Measurements from ENCODE around the gene USP4. TPM values are rescaled to one million over a fixed set of nuclear protein-coding genes. Genes with fewer than 3 reads are reported as not detected.

Gene USP4
- total and polyA plus RNA-seq, 2 of the 13 experiments (the other 11 are each of a cell fraction or from before 2014, with no cell fraction given), result 9.2 to 20.8 TPM

DNA sequence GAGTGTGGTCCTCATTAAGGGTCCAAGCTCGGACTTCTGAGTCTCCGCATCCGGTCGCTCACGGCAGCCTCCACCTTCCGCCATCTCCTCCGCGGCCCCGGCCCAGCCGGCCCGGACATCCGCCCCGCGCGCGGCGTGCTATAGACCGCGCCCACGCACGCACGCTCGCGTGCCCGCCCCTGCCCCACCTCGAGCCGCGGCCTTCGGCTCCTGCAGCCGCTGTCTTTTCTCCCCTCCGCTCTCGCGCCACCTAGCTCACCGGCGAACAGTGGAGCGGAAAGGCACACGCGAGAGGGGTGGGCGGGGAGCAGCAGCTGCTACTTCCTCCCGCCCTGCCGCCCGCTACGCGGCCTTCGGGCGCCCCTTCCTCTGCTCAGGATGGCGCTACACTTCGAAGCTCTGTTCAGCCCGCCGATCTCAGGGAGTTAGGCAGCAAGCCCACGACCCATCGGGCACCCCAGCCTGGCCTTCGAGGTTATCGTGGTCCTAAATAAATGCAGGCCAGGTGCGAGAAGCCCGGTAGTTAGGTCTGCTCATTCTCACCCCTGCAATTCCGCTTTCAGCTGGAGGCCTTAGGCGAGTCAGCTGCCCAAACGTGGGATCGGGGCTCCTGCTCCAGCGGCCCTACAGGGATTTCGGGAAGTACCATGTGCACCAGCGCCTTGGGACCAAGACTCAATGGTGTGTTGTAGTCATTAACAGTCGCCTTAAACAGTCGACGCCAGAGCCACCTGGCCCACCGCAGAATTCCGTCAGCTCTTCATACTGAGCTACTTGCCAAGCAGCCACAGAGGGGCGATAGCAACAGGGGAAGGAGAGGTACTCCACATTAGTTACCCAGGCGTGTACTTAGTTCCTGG, at the start of gene USP4 (continued):
- TF ChIP-seq, protein P1, sequence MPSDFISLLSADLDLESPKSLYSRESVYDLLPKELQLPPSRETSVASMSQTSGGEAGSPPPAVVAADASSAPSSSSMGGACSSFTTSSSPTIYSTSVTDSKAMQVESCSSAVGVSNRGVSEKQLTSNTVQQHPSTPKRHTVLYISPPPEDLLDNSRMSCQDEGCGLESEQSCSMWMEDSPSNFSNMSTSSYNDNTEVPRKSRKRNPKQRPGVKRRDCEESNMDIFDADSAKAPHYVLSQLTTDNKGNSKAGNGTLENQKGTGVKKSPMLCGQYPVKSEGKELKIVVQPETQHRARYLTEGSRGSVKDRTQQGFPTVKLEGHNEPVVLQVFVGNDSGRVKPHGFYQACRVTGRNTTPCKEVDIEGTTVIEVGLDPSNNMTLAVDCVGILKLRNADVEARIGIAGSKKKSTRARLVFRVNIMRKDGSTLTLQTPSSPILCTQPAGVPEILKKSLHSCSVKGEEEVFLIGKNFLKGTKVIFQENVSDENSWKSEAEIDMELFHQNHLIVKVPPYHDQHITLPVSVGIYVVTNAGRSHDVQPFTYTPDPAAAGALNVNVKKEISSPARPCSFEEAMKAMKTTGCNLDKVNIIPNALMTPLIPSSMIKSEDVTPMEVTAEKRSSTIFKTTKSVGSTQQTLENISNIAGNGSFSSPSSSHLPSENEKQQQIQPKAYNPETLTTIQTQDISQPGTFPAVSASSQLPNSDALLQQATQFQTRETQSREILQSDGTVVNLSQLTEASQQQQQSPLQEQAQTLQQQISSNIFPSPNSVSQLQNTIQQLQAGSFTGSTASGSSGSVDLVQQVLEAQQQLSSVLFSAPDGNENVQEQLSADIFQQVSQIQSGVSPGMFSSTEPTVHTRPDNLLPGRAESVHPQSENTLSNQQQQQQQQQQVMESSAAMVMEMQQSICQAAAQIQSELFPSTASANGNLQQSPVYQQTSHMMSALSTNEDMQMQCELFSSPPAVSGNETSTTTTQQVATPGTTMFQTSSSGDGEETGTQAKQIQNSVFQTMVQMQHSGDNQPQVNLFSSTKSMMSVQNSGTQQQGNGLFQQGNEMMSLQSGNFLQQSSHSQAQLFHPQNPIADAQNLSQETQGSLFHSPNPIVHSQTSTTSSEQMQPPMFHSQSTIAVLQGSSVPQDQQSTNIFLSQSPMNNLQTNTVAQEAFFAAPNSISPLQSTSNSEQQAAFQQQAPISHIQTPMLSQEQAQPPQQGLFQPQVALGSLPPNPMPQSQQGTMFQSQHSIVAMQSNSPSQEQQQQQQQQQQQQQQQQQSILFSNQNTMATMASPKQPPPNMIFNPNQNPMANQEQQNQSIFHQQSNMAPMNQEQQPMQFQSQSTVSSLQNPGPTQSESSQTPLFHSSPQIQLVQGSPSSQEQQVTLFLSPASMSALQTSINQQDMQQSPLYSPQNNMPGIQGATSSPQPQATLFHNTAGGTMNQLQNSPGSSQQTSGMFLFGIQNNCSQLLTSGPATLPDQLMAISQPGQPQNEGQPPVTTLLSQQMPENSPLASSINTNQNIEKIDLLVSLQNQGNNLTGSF (CRISPR knock-in tag; IDR thresholded peaks at IDR 0.05), result peak; percentile 82
- peak; percentile 95; the same call in 1 of the 2 replicates for TF ChIP-seq HES4 (CRISPR knock-in tag; IDR thresholded peaks at IDR 0.05; ENCODE audit: borderline replicate concordance)
- TF ChIP-seq ZNF138 (CRISPR knock-in tag; IDR thresholded peaks at IDR 0.05; ENCODE audit: low read depth), result peak; percentile 78; the same call in 1 of the 2 replicates
- no peak for TF ChIP-seq HNRNPL (IDR thresholded peaks at IDR 0.05; ENCODE audit: low read depth, low read length)
- no peak; the same call in 1 of the 2 replicates for TF ChIP-seq NFKBIZ (CRISPR knock-in tag; IDR thresholded peaks at IDR 0.05)
- peak; percentile 94 for TF ChIP-seq RNF2 (conservative IDR thresholded peaks at IDR 0.05; ENCODE audit: low read depth)
- TF ChIP-seq ZNF616 (CRISPR knock-in tag; IDR thresholded peaks at IDR 0.05; ENCODE audit: low read depth), result peak; percentile 97
- peak; percentile 91 for TF ChIP-seq THAP11 (CRISPR knock-in tag; IDR thresholded peaks at IDR 0.05)
- no peak for TF ChIP-seq SUZ12 (IDR thresholded peaks at IDR 0.05; ENCODE audit: low read depth, low read length)
- TF ChIP-seq HOXA7 (CRISPR knock-in tag; IDR thresholded peaks at IDR 0.05), result 0 out of 2 replicates have a peak, but pooled peaks have one; percentile 78
- TF ChIP-seq, protein P2, sequence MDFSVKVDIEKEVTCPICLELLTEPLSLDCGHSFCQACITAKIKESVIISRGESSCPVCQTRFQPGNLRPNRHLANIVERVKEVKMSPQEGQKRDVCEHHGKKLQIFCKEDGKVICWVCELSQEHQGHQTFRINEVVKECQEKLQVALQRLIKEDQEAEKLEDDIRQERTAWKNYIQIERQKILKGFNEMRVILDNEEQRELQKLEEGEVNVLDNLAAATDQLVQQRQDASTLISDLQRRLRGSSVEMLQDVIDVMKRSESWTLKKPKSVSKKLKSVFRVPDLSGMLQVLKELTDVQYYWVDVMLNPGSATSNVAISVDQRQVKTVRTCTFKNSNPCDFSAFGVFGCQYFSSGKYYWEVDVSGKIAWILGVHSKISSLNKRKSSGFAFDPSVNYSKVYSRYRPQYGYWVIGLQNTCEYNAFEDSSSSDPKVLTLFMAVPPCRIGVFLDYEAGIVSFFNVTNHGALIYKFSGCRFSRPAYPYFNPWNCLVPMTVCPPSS (IDR thresholded peaks at IDR 0.05), result no peak
- no peak for TF ChIP-seq ZFAT (CRISPR knock-in tag; conservative IDR thresholded peaks at IDR 0.05)
- TF ChIP-seq ZIK1 (CRISPR knock-in tag; IDR thresholded peaks at IDR 0.05; ENCODE audit: borderline replicate concordance, low read depth), result peak; percentile 98
- TF ChIP-seq DNMT1 (CRISPR knock-in tag; IDR thresholded peaks at IDR 0.05), result peak; percentile 90; the same call in 1 of the 2 replicates
- TF ChIP-seq, protein P3, sequence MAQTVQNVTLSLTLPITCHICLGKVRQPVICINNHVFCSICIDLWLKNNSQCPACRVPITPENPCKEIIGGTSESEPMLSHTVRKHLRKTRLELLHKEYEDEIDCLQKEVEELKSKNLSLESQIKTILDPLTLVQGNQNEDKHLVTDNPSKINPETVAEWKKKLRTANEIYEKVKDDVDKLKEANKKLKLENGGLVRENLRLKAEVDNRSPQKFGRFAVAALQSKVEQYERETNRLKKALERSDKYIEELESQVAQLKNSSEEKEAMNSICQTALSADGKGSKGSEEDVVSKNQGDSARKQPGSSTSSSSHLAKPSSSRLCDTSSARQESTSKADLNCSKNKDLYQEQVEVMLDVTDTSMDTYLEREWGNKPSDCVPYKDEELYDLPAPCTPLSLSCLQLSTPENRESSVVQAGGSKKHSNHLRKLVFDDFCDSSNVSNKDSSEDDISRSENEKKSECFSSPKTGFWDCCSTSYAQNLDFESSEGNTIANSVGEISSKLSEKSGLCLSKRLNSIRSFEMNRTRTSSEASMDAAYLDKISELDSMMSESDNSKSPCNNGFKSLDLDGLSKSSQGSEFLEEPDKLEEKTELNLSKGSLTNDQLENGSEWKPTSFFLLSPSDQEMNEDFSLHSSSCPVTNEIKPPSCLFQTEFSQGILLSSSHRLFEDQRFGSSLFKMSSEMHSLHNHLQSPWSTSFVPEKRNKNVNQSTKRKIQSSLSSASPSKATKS (CRISPR knock-in tag; IDR thresholded peaks at IDR 0.05), result peak; percentile 92
- TF ChIP-seq, protein P4, sequence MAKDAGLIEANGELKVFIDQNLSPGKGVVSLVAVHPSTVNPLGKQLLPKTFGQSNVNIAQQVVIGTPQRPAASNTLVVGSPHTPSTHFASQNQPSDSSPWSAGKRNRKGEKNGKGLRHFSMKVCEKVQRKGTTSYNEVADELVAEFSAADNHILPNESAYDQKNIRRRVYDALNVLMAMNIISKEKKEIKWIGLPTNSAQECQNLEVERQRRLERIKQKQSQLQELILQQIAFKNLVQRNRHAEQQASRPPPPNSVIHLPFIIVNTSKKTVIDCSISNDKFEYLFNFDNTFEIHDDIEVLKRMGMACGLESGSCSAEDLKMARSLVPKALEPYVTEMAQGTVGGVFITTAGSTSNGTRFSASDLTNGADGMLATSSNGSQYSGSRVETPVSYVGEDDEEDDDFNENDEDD (CRISPR knock-in tag; IDR thresholded peaks at IDR 0.05; ENCODE audit: borderline replicate concordance), result peak; percentile 98
- no peak for TF ChIP-seq ATRX (CRISPR knock-in tag; IDR thresholded peaks at IDR 0.05; ENCODE audit: borderline replicate concordance)
- peak; percentile 88; the same call in 1 of the 2 replicates for TF ChIP-seq EED (CRISPR knock-in tag; IDR thresholded peaks at IDR 0.05)
- peak; percentile 99 for TF ChIP-seq ZNF543 (CRISPR knock-in tag; IDR thresholded peaks at IDR 0.05)
- no peak for TF ChIP-seq SIX1 (CRISPR knock-in tag; IDR thresholded peaks at IDR 0.05; ENCODE audit: borderline replicate concordance)

Data from HepG2 (cell line).